ENCODE measurements around the gene STON2.

DNA sequence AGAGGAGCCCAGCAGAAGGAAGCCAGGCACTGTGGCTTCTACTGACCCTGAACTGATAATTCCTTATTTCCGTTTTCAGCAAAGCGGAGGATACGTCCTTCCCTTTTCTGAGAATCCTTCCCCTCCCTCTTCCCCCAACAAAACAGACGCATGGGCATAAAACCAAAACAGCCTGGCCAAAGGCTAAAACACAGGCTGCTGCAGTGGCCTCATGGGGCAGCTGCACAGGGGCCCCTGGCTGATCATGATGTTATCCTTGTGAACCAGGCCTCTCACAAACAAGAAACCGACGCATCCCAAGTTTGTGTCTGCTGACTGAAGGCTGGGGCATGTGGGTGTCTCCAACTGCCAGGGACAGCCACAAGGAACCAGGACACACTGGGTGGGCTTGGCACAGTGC is 23.4 kb upstream of the STON2 start:
- TF ChIP-seq, protein P1, sequence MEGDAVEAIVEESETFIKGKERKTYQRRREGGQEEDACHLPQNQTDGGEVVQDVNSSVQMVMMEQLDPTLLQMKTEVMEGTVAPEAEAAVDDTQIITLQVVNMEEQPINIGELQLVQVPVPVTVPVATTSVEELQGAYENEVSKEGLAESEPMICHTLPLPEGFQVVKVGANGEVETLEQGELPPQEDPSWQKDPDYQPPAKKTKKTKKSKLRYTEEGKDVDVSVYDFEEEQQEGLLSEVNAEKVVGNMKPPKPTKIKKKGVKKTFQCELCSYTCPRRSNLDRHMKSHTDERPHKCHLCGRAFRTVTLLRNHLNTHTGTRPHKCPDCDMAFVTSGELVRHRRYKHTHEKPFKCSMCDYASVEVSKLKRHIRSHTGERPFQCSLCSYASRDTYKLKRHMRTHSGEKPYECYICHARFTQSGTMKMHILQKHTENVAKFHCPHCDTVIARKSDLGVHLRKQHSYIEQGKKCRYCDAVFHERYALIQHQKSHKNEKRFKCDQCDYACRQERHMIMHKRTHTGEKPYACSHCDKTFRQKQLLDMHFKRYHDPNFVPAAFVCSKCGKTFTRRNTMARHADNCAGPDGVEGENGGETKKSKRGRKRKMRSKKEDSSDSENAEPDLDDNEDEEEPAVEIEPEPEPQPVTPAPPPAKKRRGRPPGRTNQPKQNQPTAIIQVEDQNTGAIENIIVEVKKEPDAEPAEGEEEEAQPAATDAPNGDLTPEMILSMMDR (IDR thresholded peaks at IDR 0.05) = no peak
- TF ChIP-seq POLR2A (IDR thresholded peaks at IDR 0.05) = no peak
